ENCODE results near the gene SIX3.

Gene SIX3

DNA sequence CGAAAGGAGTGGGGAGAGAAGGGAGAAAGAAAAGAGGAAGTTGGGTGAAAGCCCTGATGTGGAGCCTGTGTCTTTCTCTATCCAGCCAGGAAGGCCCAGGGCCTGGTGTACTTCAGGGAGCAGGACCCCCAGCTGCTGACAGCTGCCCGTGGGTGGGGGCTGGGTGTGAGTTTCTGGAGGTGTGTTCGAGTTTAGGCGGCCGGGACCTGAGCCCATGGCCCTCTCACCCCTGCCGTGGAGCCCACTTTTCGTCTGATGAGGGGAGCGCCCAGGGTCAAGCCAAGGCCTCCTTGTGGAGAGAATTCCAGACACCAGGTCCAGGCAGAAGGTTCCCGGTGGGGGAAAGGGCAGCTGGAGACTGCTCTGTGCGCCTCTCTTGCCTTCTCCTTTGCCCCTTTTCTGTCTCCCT is 2.2 kb downstream of the SIX3 start:
- DNase-seq (ENCODE audit: low read depth) = no peak

DNA sequence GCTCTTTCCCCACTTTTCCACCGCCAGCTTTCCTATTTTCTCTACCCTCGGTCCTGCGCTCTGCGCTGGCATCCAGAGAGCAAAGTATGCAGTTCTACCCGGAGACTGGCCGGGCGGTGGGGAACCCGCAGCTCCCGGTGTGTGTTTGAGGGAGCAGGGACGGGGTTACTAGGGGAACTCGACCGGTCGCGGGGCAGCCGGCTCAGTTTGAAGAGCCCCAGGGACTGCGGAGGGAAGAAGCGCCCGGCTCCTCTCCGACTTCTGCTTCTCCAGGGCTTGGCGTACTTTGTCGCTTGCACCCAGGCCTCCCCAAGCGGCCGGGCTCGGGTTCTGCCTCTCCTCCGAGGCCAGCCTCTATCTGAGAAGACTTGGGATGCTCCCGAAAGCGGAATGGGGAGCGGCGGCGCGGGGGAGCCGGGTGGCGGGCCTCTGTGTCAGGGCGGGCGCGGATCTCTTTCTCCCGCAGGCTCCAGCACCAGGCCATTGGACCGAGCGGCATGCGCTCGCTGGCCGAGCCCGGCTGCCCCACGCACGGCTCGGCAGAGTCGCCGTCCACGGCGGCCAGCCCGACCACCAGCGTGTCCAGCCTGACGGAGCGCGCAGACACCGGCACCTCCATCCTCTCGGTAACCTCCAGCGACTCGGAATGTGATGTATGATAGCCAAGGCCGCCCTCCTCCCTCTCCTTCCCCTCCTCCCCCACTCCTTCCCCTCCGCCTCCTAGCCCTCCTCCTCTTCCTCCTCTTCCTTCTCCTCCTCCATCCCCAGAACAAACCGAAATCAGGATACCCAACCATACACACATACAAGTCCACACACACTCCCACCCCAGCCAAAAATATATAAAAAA is 2.8 kb downstream of the SIX3 start:
- no peak for DNase-seq (ENCODE audit: low read depth)

DNA sequence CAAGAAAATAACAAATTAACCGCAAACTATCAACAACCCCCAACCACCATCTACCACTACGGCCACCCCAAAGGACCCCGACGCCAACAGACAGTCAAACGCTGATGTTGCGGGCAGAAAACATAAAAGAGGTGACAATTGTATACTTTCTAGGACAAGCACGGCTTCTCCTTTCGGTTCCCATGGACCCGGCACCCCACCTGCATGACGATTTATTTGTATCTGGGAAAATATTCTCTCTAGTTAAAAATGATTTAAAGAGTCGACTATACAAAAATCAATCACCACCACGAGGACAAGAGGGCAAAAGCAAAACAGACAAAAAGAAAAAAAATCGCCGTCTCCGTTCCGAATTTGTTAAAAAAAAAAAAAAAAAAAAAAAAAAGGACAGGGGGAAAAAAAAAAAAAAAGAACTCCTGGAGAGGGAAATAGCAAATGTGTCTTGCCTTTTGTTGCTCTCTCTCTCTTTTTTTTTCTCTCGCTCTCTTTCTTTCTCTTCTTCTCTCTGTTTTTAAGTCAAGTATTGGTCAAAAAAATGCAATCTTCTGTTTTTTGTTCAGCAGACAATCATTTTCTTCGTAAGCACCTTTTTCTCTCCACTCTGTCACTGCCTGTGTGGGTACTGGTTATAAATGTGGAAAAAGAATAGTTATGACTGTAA is 3.6 kb downstream of the SIX3 start:
- no peak for DNase-seq (ENCODE audit: low read depth)

DNA sequence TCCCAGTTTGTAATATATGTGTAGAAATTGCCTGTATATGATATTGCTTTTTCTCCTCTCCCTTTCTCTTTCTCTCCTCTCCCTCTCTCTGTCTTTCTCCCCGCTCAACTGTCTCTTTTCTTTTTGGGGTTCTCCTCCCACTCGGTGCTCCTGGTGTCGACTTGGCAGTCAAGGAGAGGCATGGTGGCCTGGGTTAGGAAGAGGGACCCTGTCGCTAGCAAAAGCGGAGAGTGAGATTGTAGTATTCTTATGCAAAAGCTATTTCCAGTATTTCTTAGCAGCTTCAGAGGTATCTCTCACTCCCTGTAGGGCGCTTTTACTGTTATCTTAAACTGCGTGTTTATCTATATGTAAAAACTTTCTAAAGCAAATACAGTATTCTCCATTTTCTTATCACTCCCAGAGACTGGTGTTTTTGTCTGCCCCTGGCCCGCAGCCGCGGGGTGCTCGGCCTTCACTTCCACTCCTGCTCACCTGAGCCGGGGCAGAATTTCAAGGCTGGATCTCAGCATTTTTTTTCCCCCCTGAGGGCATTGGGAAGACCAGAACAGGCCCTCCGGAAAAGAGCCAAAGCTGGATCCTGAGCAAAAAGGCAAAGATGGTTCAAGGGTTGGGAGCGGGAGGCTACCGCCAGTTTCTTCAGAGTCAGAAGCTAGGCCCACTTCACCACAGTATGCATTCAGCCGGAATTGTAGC is 4.3 kb downstream of the SIX3 start:
- DNase-seq (ENCODE audit: low read depth) = no peak

DNA sequence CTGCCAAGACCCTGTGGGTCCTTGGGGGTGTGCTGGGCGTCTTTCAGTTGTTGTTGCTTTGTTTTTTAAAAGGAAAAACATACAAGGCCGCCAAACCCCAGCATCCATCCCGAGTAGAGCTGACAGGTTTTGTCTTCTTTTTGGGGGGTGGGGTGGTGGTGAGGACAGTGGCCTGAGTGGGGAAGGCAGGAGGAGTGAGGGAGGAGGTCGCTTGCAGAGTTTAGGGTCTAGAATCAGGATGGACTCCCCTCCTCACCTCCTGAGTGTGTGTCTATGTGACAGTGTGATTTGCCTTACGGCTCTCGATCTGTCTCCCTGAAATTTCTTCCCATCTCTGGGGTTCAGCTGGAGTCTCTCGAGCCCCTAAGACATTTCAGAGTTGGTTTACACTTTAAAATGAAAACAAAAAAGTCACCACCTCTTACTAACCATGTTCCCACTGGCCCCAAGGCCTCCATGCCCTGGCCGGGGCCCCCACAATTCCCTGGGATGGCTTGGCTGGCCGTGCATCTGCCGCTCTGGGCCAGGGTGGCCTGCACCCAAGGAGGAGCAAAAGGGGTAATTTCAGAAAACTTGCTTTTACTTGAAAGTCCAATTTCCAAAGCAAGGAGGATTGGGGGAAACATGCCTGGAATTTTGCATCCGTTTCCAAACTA is 5.0 kb downstream of the SIX3 start:
- no peak for DNase-seq (ENCODE audit: low read depth)

DNA sequence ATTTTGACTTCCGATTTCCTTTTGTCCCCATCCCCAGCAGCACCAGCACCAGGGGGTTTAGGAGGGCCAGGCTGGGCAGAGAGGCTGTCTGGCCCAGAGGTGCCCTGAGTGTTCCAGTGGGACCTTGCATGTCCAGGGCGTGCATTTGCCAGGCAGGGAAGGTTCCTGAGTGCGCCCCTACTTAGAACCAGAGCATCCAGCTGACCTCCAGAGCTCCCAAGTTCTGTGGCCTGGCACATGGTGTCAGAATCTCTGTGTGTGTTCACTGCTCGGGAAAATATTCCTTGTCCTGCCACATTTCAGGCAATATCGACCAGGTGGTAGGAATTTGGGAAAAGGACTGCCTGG is 5.5 kb downstream of the SIX3 start:
- DNase-seq (ENCODE audit: low read depth) = no peak

DNA sequence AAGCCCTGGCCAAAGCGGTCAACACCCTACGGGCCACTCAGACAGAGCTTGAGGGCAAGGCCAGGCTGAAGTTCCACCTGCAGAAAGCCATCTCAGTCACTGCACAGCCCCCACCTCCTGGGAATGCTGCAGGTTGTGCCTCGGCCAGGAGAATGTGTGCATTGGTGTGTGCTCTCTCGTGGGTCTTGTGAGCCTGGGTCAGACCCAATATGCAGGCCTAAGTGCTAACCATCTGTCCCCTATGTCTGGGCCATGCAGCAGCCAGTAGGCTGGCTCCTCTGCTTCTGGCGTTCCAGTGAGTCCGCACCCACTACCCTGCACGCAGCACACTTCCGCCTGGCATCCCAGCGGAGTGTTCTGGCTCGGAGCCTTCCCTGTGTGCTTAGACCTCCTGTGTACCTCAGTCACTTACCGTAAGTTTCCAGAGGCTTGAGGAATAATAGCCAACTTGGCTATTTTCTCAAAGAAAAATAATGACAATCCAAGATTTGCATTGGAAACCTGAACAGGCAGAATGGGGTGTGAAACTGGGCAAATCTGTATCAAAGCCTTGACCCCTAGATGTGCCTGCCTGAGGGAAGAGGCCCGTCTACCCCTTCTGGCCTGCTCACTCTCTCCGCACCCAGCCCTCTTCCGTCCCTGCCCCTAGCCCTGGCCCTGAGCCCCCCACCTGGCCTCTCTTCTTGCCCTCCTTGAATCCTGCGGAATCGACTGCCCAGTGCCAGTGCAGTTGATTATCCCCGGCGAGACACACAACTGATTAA is 7.2 kb downstream of the SIX3 start:
- no peak for DNase-seq (ENCODE audit: low read depth)

DNA sequence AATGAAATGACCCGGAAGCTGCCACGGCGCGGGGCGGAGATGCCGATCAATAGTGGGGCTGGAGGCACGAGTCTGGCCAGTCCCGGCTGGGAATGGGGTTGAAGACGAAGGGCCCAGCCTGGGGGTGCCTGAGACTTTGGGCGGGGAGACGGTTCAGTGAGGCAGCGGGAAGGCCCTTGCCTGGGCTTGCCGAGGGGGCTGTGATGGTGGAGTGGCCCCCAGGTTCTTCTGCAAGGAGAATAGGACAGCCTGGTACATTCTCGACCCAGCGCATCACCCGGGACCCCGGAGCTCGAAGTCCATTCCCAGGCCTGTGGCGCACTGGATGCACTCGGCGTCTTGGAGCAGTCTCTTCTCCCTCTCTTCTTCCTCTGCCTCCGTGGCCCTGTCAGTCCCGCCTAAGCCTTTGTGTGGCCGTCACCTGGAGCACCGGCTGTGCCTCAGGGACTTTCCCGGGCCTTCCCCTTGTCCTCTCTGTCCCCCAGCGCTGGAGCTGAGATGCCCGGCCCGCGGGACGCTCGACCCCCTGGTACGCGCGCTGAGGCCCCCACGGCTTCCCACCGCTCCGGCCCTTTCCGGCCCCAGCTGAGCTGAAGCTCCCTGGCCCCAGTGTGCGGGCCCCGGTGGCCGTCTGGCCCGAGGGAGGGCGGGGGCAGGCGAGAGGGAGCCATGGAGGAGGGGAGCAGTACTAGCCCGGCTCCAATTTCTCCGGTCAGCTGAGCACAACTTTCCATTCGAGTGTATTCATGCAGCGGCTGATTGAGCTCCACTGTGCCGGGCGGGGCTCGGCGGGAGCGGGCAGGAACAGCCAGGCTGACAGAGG is 8.0 kb downstream of the SIX3 start:
- DNase-seq (ENCODE audit: low read depth) = no peak

DNA sequence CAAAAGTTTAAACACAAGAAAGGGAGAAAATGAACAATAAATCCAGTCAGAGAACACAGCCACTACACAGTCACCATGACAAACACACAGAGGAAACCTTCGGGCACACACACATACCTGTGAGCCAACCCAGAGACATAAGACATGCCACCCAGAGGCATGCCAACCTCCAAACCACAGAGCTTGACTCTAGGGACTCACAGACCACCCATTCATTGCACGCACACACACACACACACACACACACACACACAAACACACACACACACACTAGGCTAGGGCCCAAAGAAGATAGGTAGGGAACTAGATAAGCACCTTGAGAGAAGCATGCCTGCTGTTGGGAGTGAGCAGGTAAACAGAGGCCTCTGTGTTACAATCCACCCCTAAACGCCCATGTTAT is 9.1 kb downstream of the SIX3 start:
- no peak for DNase-seq (ENCODE audit: low read depth)

DNA sequence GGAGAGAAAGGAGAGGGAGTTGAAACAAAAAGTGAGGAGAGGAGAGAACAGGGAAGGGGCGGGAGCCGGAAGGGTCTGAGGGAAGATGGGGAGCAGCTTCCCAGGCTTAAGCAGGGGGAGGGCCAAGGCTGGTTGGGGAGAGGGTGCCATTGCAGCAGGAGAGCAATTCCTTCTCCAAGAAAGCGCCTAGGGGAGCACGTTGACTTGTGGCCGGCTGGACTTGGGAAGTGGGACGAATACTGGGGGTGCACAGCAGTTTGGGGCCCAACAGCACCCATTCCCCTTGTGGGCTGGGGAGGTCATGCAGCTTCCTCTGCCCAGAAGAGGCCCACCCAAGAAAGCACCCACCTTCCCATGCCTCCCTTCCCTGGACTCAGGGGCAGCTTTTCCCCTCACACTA is 9.6 kb downstream of the SIX3 start:
- no peak for DNase-seq (ENCODE audit: low read depth)

DNA sequence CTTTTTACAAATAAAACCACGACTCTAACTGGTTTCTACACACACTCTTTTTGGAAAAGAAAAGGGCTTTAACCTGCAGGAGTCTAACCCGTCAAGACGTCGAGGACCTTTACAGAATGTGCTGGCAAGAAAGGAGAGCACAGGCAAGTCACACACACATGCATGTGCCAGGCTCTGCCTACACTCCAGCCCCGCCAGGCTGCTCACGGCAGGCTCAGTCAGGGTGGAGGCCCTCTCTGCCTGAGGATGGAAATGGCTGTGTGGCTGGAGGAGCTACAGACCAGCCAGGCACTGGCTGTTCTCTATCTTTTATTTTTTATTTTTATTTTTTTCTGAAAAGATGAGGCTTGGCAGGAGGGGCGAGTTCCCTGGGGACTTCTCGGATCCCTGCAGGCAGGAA is 10.2 kb downstream of the SIX3 start:
- no peak for DNase-seq (ENCODE audit: low read depth)

DNA sequence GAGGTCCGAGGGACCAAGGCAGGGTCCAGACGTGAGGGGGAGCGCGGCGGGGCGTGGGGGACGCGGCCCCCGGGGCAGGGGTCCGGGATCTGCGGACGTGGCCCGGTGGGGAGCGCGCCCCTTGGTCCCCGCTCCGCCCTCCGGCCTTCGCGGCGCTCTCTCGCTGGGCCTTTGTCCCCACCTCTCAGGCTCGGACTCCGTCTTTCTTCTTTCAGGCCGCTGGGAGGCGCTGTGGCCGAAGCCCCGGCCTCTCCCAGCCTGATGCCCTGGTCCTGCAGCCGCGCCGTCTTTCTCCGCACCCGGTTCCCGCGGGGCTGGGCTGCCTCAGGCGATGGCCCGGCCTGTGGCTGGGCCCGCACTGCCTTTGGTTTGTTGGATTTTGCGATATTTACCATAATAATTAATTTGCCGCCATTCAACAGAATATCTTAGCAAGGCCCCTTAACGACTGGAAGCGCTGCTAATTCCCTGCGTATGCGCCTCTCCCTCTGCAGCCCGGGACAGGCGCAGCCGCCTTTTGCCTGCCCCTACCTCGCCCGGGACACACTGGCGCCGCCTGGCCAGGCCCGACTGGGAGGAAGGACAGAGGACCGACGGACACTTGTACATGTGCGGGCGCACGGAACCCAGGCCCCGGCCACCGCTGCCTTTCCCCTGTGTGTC is 10.8 kb downstream of the SIX3 start:
- DNase-seq (ENCODE audit: low read depth) = no peak

DNA sequence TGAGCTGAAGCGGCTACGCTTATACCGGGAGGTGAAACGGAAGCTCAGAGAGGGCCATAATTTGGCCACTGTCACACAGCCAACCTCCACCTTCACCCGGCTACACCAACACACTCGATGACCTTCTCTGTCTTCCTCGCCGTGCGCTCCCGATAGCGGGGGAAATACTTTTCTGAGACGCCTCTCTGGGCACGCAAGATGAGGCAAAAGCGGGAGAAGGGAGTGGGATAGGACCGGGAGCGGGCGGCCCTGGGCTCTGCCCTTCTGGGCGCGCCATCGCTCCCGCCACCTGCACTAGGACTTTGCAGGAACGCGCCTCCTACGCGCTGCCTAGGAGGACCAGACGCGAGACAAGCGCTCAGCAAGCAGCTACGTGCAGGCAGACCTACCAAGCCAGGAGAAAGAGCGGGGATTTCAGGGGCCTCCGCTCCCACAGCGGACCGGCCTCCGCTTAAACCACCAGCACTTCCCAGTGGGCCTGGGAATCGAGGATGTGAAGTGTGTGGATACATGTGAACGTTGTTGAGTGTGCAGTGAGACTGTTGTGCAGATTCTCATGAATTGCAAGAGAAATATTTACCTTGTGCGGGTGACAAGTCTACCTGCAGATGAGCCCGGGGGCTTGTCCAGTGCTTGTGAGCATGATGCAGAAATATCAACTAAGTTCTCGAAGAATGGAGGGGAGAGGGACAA is 11.4 kb downstream of the SIX3 start:
- no peak for DNase-seq (ENCODE audit: low read depth)

DNA sequence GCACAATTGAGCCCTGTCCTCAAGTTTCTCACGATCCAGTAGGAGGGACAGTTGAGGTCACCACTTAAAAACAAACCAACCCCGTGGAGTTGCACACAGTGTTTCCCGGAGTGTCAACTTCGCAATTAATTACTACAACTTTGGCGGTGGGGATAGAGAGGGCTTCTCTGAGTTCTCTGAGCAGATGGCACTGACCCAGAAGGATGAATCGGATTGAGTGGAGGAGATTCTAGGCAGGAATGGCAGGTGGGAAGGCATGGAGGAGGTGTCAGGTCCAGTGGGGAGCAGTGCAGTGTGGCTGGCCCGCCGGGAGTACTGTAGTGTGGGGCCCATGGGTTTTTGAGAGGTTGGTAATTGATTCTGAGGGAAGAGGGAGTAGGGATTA is 12.0 kb downstream of the SIX3 start:
- DNase-seq (ENCODE audit: low read depth) = no peak

DNA sequence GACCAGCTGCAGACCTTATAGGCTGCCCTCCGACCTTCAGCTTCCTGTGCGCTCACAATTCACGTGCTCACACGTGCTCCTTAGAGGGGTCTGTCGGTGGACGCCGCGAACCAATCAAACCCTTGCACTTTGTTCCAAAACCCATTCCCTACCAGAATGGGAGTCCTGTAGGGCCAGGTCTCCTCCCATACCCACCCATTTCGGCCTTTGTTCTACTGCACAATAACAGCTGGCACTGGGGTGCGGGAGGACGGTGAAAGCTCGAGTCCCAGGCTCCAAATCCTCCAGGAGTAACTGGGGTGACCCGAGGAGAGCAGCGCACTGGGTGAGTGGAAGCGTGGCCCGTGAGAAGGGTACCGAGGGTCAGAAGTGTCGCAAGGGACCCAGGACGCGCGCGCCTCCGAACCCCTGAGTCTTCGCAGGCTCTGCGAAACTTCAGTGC is 13.0 kb downstream of the SIX3 start:
- no peak for DNase-seq (ENCODE audit: low read depth)

DNA sequence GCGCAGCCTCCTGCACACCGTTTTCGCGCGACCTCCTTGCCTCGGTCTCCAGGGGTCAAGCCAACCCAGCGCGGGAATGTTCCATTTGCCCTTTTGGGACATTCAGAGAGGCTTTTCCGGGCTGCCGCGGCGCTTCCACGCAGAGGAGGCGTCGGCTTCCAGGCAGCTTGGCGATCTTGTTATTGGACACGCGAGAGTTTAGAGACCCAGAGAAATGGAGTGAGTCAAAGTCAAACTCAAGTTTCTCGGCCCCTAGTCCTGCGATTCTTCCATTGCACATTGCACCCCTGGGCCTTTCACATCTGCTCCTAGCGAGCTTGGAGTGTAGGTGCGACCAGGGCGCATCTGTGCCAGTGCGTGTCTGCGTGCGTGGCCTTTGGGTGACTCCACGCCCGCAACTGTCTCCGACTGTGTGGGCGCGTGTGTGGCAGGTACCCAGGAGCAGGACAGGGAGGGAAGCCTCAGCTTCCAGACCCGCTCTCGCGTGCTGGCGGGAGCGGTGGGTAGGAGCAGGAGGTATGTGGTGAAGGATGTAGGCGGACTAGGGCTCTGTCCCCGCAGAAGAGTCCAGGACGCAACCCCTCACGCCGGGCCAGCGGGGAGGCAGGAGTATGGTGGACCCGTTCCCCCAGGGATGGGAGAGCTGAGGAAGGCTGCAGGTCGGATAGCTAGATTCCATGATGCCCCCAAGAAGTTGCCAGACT is 13.5 kb downstream of the SIX3 start:
- no peak for DNase-seq (ENCODE audit: low read depth)

DNA sequence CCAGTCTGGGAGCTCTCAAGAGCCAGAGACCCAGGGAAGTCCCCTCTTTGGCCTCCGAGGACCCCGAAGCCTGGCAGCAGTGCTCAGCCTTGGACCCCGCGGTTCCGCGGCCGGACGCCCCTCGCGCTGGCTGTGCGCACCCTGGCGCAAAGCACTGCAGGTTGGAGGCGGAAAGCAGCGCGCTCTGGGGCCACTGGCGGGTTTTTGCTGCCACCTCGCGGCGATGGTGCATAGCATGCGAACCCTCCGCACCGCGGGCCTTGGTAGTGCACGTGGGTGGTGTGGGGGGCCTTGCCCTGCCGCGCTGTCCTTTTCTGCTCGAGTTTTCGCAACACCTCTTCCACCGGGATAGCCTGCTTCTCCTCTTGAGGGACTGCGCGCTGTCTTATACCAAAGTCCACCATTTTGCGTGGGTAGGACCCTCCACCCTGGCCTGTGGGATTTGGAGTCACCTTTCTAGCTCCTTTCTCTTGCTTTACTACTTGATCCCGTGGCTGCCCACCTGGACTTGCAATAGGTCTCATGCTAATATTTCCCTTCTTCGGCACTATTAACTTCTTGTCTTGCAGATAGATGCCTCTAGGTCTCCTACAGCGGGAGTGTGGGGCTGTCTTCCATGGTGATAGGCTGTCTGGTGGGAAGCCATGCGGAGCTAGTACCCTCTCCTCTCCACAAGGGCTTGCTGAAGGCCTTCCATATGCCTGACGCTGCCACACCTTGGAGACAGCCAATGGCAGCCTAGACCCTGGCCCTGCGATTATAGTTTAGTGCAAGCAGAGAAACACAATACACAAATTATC is 14.3 kb downstream of the SIX3 start:
- DNase-seq (ENCODE audit: low read depth) = peak; percentile 23

DNA sequence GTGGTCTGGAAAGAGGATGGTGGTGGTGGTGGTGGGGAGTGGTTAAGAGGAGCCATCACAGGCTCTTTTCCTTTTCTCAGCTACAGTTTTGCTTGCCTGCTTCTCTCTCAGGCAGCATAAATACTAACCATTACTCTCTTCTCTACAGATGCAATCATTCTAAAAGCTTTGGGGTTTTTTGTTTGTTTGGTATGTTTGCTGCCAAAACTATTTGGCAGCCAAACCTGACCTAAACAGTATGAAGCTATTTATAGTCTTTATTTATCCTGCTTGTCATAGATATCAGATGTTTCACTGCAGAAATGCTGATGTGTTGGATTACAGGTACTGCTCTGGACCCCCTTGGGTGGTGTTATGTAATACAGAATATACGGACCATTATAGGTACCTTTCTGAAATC is 15.3 kb downstream of the SIX3 start:
- DNase-seq (ENCODE audit: low read depth) = no peak
